Chondrocyte (in vitro differentiated cells): ENCODE results near the gene SLCO4A1. TPM values are rescaled to one million over a fixed set of nuclear protein-coding genes. Genes with fewer than 3 reads are reported as not detected.

Experiments
- DNase-seq: peaks from one replicate; pipeline ENCODE4 v3.0.0; 2021; ENCODE audit warnings: mixed read lengths, low spot score
- H3K27ac Mint-ChIP-seq: one replicate; pipeline ENCODE4 v1.8.0; 2021; ENCODE audit warnings: mild to moderate bottlenecking, moderate library complexity, mixed read lengths; ENCODE audit not compliant: unreplicated experiment
- H3K27me3 Mint-ChIP-seq: 2 replicates; pipeline ENCODE4 v1.8.0; 2021; ENCODE audit warnings: low read depth, mixed read lengths
- H3K36me3 Mint-ChIP-seq: 2 replicates; pipeline ENCODE4 v1.8.0; 2021; ENCODE audit warnings: low read depth, mixed read lengths
- H3K4me1 Mint-ChIP-seq: 2 replicates; pipeline ENCODE4 v1.8.0; 2021; ENCODE audit warnings: low read depth, mild to moderate bottlenecking, mixed read lengths
- H3K4me3 Mint-ChIP-seq: one replicate; pipeline ENCODE4 v1.8.0; 2021; ENCODE audit warnings: mild to moderate bottlenecking, moderate library complexity, mixed read lengths; ENCODE audit not compliant: unreplicated experiment
- H3K9me3 Mint-ChIP-seq: 2 replicates; pipeline ENCODE4 v1.8.0; 2021; ENCODE audit warnings: low read depth, mixed read lengths
- total RNA-seq: library from RNA; stranded (reverse); gene quantifications from 3 replicates; pipeline ENCODE4 v1.2.1, GENCODE V29; 2021
- TF ChIP-seq, protein P1 (sequence below): fragments of 200-600 bp; sonication (generic); IDR thresholded peaks from 2 replicates; pipeline ENCODE4 v1.5.0; 2021; ENCODE audit warnings: antibody characterized with exemption, mild to moderate bottlenecking, moderate library complexity

Gene SLCO4A1
- total RNA-seq, 1 donor from 2014 or later: not detected

DNA sequence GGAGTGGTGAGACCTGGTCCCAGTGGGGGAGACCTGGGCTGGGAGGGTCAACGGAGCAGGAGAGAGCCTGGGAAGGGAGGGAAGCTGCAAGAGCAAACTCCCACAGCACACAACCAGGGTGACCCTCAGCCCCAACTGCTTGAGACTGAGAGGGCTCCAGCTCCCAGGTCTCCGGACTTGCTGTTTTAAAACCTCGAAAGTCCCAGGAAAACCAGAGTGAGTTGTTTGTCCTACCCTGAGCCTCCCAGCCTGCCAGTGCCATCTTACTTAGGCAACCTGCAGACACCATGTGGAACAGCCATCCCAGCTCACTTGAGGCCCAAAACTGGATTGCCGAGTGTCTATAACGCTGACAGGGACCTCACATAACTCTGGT lies 61.5 kb downstream of the SLCO4A1 start:
- DNase-seq: peak; percentile 42
- Mint-ChIP-seq H3K4me1 (peaks cover 18% of the 10 kb centered on the region), H3K36me3 (no peaks in the 10 kb centered on the region), H3K4me3 (no peak overlapping the region), H3K9me3 (no peaks in the 10 kb centered on the region), H3K27me3 (peaks cover 17% of the 10 kb centered on the region), H3K27ac (peak overlapping the region; percentile 87)
- TF ChIP-seq, protein P1, sequence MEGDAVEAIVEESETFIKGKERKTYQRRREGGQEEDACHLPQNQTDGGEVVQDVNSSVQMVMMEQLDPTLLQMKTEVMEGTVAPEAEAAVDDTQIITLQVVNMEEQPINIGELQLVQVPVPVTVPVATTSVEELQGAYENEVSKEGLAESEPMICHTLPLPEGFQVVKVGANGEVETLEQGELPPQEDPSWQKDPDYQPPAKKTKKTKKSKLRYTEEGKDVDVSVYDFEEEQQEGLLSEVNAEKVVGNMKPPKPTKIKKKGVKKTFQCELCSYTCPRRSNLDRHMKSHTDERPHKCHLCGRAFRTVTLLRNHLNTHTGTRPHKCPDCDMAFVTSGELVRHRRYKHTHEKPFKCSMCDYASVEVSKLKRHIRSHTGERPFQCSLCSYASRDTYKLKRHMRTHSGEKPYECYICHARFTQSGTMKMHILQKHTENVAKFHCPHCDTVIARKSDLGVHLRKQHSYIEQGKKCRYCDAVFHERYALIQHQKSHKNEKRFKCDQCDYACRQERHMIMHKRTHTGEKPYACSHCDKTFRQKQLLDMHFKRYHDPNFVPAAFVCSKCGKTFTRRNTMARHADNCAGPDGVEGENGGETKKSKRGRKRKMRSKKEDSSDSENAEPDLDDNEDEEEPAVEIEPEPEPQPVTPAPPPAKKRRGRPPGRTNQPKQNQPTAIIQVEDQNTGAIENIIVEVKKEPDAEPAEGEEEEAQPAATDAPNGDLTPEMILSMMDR: no peak

- TF ChIP-seq, protein P1: no peak
- Mint-ChIP-seq H3K4me3 (no peak overlapping the region), H3K27ac (no peak overlapping the region), H3K4me1 (peaks cover 18% of the 10 kb centered on the region), H3K9me3 (no peaks in the 10 kb centered on the region), H3K27me3 (peaks cover 17% of the 10 kb centered on the region), H3K36me3 (no peaks in the 10 kb centered on the region)
- DNase-seq: no peak
Measured at GRCh38 chr20:62704341-62704948, 62.1 kb downstream of the SLCO4A1 start.

DNA sequence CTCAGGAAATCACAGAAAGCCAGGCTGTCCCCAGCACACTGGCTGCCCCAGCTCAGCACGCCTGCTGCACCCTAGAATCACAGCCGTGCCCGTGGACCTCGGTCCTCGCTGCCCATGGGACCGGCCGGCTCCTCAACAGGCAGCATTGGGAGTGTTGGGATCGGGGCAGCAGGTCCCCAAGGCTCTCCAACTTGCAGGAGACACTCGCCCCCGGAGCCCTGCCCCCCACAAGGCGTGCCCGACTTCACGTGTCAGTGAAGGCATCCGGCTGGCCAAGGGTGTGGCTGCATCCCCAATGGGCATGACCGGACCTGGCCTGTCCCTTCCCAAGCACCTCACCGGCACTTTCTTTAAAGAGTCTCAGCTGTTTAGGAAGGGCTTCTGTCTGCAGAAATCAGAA lies 63.3 kb downstream of the SLCO4A1 start:
- peaks cover 18% of the 10 kb centered on the region for H3K4me1 Mint-ChIP-seq
- no peaks in the 10 kb centered on the region for H3K9me3 Mint-ChIP-seq
- no peak for DNase-seq
- H3K27ac Mint-ChIP-seq: no peak overlapping the region
- H3K36me3 Mint-ChIP-seq: no peaks in the 10 kb centered on the region
- H3K4me3 Mint-ChIP-seq: no peak overlapping the region
- peaks cover 28% of the 10 kb centered on the region for H3K27me3 Mint-ChIP-seq
- TF ChIP-seq, protein P1: no peak

- DNase-seq: peak; percentile 28
- no peaks in the 10 kb centered on the region for H3K36me3 Mint-ChIP-seq
- H3K4me1 Mint-ChIP-seq: peaks cover 18% of the 10 kb centered on the region
- H3K27me3 Mint-ChIP-seq: peaks cover 25% of the 10 kb centered on the region
- TF ChIP-seq, protein P1: no peak
- H3K9me3 Mint-ChIP-seq: no peaks in the 10 kb centered on the region
- no peak overlapping the region for H3K27ac Mint-ChIP-seq
- no peak overlapping the region for H3K4me3 Mint-ChIP-seq
Measured at GRCh38 chr20:62706344-62706743, 64.0 kb downstream of the SLCO4A1 start.

DNA sequence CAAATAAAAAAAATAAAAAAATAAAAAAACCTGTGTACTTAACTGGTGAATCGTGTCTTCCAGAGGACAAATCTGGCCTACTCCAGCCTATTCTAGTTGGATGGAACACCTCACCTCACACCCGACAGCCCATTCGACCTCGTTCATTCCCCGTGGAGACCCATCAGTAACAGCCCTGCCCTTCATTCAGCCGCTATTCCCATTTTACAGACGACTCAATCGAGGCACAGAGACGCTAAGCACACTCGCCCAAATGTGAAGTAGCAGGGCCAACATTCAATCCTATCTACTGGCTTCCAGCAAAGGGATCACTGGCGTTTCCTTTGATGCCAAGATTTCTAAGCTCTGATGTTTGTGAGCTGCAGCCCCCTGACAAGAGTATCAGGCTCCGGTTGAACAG lies 64.6 kb downstream of the SLCO4A1 start:
- no peak for DNase-seq
- TF ChIP-seq, protein P1: no peak
- no peak overlapping the region for H3K27ac Mint-ChIP-seq
- peaks cover 26% of the 10 kb centered on the region for H3K27me3 Mint-ChIP-seq
- no peak overlapping the region for H3K4me3 Mint-ChIP-seq
- peaks cover 18% of the 10 kb centered on the region for H3K4me1 Mint-ChIP-seq
- no peaks in the 10 kb centered on the region for H3K9me3 Mint-ChIP-seq
- H3K36me3 Mint-ChIP-seq: no peaks in the 10 kb centered on the region
